Esophagus squamous epithelium (tissue), 5 donors: ENCODE measurements around the gene PLXDC1. TPM values are rescaled to one million over a fixed set of nuclear protein-coding genes. Genes with fewer than 3 reads are reported as not detected.

Source experiments
- DNase-seq: peaks from one replicate; lab custom pipeline; 2025; lab: John Stamatoyannopoulos, UW
- H3K27ac ChIP-seq, 4 donors: fragments of 200-600 bp; sonication (generic); one replicate each; pipeline ENCODE4 v1.5.1; 2016 to 2019; ENCODE audit warnings: mild to moderate bottlenecking in 1 of 4
- H3K27me3 ChIP-seq, 4 donors: fragments of 200-600 bp; sonication (generic); 1 replicate in 3 of 4; 2 replicates in 1 of 4; pipeline versions ENCODE4 v1.5.1 to v1.6.0; 2017 to 2021; ENCODE audit warnings: antibody characterized with exemption in 1 of 4
- H3K36me3 ChIP-seq, 3 donors: fragments of 200-600 bp; sonication (generic); one replicate each; pipeline ENCODE4 v1.5.1; 2016 to 2019
- H3K4me1 ChIP-seq, 3 donors: fragments of 200-600 bp; sonication (generic); one replicate each; pipeline ENCODE4 v1.5.1; 2017 to 2019
- H3K4me3 ChIP-seq, 4 donors: fragments of 200-600 bp; sonication (generic); 1 replicate in 3 of 4; 2 replicates in 1 of 4; pipeline ENCODE4 v1.5.1; 2016 to 2019; ENCODE audit warnings: mild to moderate bottlenecking in 2 of 4, moderate library complexity in 1 of 4
- H3K9me3 ChIP-seq, 3 donors: fragments of 200-600 bp; sonication (generic); one replicate each; pipeline ENCODE4 v1.5.1; 2016 to 2019
- POLR2A ChIP-seq, 4 donors: fragments of 450-650 bp; IDR thresholded peaks; one replicate each; pipeline ENCODE4 v1.6.1; 2017; ENCODE audit warnings: antibody characterized with exemption in 4 of 4, mild to moderate bottlenecking in 4 of 4, moderate library complexity in 3 of 4
- whole genome bisulfite sequencing, 2 donors: methylation state at CpG; one replicate each; pipeline ENCODE4 v1.1.5; 2018; 5-methylcytosine and 5-hydroxymethylcytosine counted together
- intact Hi-C: fragments of 100-400 bp; cut with DNase I; formaldehyde crosslinking; loops from one replicate; pipeline ENCODE4 v1.15.0; 2022
- total RNA-seq, 4 donors: library from RNA; depleted of rRNA; stranded (reverse); fragments of >200 nt; gene quantifications; one replicate each; pipeline ENCODE4 v1.1.0, GENCODE V29; 2016
- TF ChIP-seq, protein P1 (sequence below), 6 experiments: fragments of 450-650 bp in 4 of 6; fragments of 200-600 bp in 2 of 6; sonication (generic) in 2 of 6; IDR thresholded peaks; one replicate each; pipeline ENCODE4 v1.5.1; 2016 to 2019; ENCODE audit warnings: antibody characterized with exemption in 6 of 6, mild to moderate bottlenecking in 4 of 6, moderate library complexity in 4 of 6
- donor health status: DM: yes; HTN: yes; CAD: no.

Gene PLXDC1
- total RNA-seq, 4 donors from 2014 or later, result 1.2 to 7.2 (median 4.6) TPM

DNA sequence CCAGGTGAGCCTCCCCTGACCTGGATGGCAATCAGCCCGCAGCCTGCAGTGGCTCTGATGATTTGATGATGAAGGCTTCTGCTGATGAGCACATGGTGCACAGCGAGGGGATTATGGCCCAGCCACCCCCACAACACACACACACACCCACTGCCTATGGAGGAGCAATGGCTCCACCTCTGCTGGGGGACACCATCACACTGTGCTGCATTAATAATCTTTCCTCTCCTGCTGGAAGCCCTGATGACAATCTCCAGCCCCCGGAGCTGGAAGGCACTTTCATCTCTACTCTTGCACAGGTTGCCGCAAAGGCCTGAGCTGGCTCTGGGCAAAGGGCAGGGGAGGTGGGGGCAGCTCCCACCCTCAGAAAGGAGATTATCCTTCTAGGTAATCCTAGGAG, 79.9 kb downstream of the PLXDC1 start:
- H3K4me1 ChIP-seq, result peaks cover 0 to 34% (median 1%) of the 10 kb centered on the region in 3 donors
- no peaks in the 10 kb centered on the region for H3K9me3 ChIP-seq
- no peak overlapping the region for H3K4me3 ChIP-seq
- no peaks in the 10 kb centered on the region for H3K36me3 ChIP-seq
- no peak overlapping the region for H3K27ac ChIP-seq
- no peaks in the 10 kb centered on the region for H3K27me3 ChIP-seq
- 43 to 65% methylated on average over 1 to 2 of the region's 4 CpGs for WGBS, 2 donors
- intact Hi-C loops, result no loop called here
- DNase-seq, result no peak
- no peak for TF ChIP-seq POLR2A (IDR thresholded peaks at IDR 0.05)
- TF ChIP-seq, protein P1, sequence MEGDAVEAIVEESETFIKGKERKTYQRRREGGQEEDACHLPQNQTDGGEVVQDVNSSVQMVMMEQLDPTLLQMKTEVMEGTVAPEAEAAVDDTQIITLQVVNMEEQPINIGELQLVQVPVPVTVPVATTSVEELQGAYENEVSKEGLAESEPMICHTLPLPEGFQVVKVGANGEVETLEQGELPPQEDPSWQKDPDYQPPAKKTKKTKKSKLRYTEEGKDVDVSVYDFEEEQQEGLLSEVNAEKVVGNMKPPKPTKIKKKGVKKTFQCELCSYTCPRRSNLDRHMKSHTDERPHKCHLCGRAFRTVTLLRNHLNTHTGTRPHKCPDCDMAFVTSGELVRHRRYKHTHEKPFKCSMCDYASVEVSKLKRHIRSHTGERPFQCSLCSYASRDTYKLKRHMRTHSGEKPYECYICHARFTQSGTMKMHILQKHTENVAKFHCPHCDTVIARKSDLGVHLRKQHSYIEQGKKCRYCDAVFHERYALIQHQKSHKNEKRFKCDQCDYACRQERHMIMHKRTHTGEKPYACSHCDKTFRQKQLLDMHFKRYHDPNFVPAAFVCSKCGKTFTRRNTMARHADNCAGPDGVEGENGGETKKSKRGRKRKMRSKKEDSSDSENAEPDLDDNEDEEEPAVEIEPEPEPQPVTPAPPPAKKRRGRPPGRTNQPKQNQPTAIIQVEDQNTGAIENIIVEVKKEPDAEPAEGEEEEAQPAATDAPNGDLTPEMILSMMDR (IDR thresholded peaks at IDR 0.05), result no peak

GRCh38 chr17:39069114-39069756, 82.2 kb downstream of the PLXDC1 start:
- H3K27ac ChIP-seq, result peak overlapping the region in 1 of 4 donors; percentile 13
- no peaks in the 10 kb centered on the region for H3K9me3 ChIP-seq
- no peak for DNase-seq
- H3K36me3 ChIP-seq, result no peaks in the 10 kb centered on the region
- 59 to 60% methylated on average over 8 of the region's 8 CpGs for WGBS, 2 donors
- no peaks in the 10 kb centered on the region for H3K27me3 ChIP-seq
- TF ChIP-seq POLR2A (IDR thresholded peaks at IDR 0.05), result no peak
- TF ChIP-seq, protein P1 (IDR thresholded peaks at IDR 0.05), result peak; percentile 36 to 61 (median 50)
- intact Hi-C loops, result loop anchor here (5.0 kb wide), 1 partner anchor 83 kb away; the partner anchor contains the start of gene PLXDC1
- H3K4me3 ChIP-seq, result no peak overlapping the region
- peaks cover 0 to 43% (median 6%) of the 10 kb centered on the region in 3 donors for H3K4me1 ChIP-seq

DNA sequence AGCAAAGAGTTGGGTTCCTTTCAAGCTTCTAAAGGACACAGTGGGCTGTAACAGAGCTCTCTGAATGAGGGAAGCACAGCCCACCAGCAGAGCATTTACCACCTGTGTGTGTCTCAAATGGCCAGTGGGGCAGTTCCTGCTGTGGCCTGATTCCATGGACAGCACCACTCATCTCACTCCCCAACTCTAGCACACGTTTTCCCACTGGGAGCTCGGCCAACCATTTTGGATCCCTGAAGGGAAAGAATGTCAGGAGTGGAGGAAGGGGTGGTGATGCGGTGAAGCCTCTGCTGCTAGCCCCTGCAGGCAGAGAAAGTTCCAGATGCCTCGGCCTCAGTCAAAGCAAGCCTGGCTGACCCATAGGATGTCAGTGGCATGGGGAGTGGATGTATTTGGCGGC, 86.6 kb downstream of the PLXDC1 start:
- intact Hi-C loops, result loop anchor here (5.0 kb wide), 1 partner anchor 87 kb away; the partner anchor contains the start of gene PLXDC1
- no peaks in the 10 kb centered on the region for H3K27me3 ChIP-seq
- peaks cover 0 to 51% (median 12%) of the 10 kb centered on the region in 3 donors for H3K4me1 ChIP-seq
- WGBS, 2 donors, result 77 to 100% methylated on average over 2 to 4 of the region's 5 CpGs
- TF ChIP-seq POLR2A (IDR thresholded peaks at IDR 0.05), result no peak
- TF ChIP-seq, protein P1 (IDR thresholded peaks at IDR 0.05), result no peak
- no peak overlapping the region for H3K27ac ChIP-seq
- H3K4me3 ChIP-seq, result no peak overlapping the region
- H3K9me3 ChIP-seq, result no peaks in the 10 kb centered on the region
- DNase-seq, result no peak
- H3K36me3 ChIP-seq, result no peaks in the 10 kb centered on the region

DNA sequence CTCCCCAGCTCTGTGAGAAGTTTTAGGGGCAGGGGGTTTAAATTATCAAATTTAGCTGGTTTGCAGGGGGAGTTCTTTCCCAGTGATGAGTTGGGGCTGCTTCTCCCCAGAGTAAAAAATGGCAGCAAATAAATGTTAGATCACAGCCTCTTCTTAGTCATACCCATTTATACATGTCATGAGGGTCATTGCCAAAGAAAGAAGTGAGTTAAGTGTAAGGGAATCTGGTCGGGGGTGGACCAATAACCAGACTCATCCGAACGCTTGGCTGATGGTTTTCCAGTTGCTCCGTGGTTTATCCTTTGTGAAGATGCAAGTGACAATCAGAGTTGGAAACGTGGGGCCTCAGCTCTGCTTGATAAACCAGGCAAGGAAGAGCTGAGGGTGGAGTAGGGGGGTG, 87.1 kb downstream of the PLXDC1 start:
- intact Hi-C loops, result no loop called here

GRCh38 chr17:39063681-39064069, 87.8 kb downstream of the PLXDC1 start:
- TF ChIP-seq, protein P1 (IDR thresholded peaks at IDR 0.05), result no peak
- TF ChIP-seq POLR2A (IDR thresholded peaks at IDR 0.05), result no peak
- H3K27ac ChIP-seq, result no peak overlapping the region
- no peaks in the 10 kb centered on the region for H3K27me3 ChIP-seq
- H3K9me3 ChIP-seq, result no peaks in the 10 kb centered on the region
- intact Hi-C loops, result no loop called here
- peaks cover 0 to 41% (median 12%) of the 10 kb centered on the region in 3 donors for H3K4me1 ChIP-seq
- 67 to 91% methylated on average over 1 of the region's 1 CpG for WGBS, 2 donors
- no peaks in the 10 kb centered on the region for H3K36me3 ChIP-seq
- DNase-seq, result no peak
- H3K4me3 ChIP-seq, result no peak overlapping the region

More for the DNA sequence above, 87.1 kb downstream of the PLXDC1 start:
- Histone ChIP-seq H3K27me3 (no peaks in the 10 kb centered on the region), H3K36me3 (no peaks in the 10 kb centered on the region), H3K9me3 (no peaks in the 10 kb centered on the region), H3K4me1 (peaks cover 0 to 47% (median 12%) of the 10 kb centered on the region in 3 donors), H3K27ac (no peak overlapping the region), H3K4me3 (no peak overlapping the region)
- DNase-seq, result no peak
- no peak for TF ChIP-seq POLR2A (IDR thresholded peaks at IDR 0.05)
- TF ChIP-seq, protein P1 (IDR thresholded peaks at IDR 0.05), result no peak
- WGBS, 2 donors, result 55 to 61% methylated on average over 5 of the region's 5 CpGs
